Calu3 (cell line): Measurements from ENCODE around the gene DGKZ. TPM values are rescaled to one million over a fixed set of nuclear protein-coding genes. Genes with fewer than 3 reads are reported as not detected.

Experiments
- BruUV-seq: library from RNA; stranded (reverse); fragments of 400-500 nt; replicated peaks from 2 replicates; lab custom pipeline; 2021; lab: Mats Ljungman, UMichigan
- CTCF ChIA-PET: fragments of 300-600 bp; sonication (Branson Sonifier 250); formaldehyde crosslinking; loops from one replicate; lab custom pipeline; 2022; ENCODE audit warnings: antibody characterized with exemption; lab: Charles Lee
- DNase-seq: peaks from one replicate; pipeline ENCODE4 v3.0.0; 2022
- H3K27ac Mint-ChIP-seq: one replicate; pipeline ENCODE4 v1.8.0; 2022; ENCODE audit warnings: mixed read lengths; ENCODE audit not compliant: unreplicated experiment
- H3K27me3 Mint-ChIP-seq: one replicate; pipeline ENCODE4 v1.8.0; 2022; ENCODE audit warnings: mixed read lengths; ENCODE audit not compliant: unreplicated experiment
- H3K36me3 Mint-ChIP-seq: one replicate; pipeline ENCODE4 v1.8.0; 2022; ENCODE audit warnings: mild to moderate bottlenecking, moderate library complexity, mixed read lengths; ENCODE audit not compliant: insufficient read depth, unreplicated experiment
- H3K4me1 Mint-ChIP-seq: one replicate; pipeline ENCODE4 v1.8.0; 2022; ENCODE audit warnings: mild to moderate bottlenecking, low read depth, mixed read lengths; ENCODE audit not compliant: unreplicated experiment
- H3K4me3 Mint-ChIP-seq: one replicate; pipeline ENCODE4 v1.8.0; 2022; ENCODE audit warnings: mild to moderate bottlenecking, low read depth, moderate library complexity, mixed read lengths; ENCODE audit not compliant: unreplicated experiment
- H3K9me3 Mint-ChIP-seq: one replicate; pipeline ENCODE4 v1.8.0; 2022; ENCODE audit warnings: low read depth, mixed read lengths; ENCODE audit not compliant: unreplicated experiment
- intact Hi-C: fragments of 100-400 bp; cut with micrococcal nuclease; formaldehyde crosslinking; loops from one replicate; pipeline ENCODE4 v1.10.0; 2022; ENCODE audit not compliant: unreplicated experiment
- total RNA-seq: library from RNA; stranded (reverse); gene quantifications from 2 replicates; pipeline ENCODE4 v1.2.3, GENCODE V29; 2022
- TF ChIP-seq, protein P1 (sequence below): fragments of 200-600 bp; IDR thresholded peaks from one replicate; pipeline ENCODE4 v1.8.0; 2022; ENCODE audit warnings: antibody characterized with exemption; ENCODE audit not compliant: unreplicated experiment

The DGKZ gene
- total RNA-seq, 1 experiment from 2014 or later, result 38.0 TPM

- peaks cover 5% of the 10 kb centered on the region for H3K36me3 Mint-ChIP-seq
Observed at GRCh38 chr11:46407635-46408034, 60.4 kb downstream of the DGKZ start.

DNA sequence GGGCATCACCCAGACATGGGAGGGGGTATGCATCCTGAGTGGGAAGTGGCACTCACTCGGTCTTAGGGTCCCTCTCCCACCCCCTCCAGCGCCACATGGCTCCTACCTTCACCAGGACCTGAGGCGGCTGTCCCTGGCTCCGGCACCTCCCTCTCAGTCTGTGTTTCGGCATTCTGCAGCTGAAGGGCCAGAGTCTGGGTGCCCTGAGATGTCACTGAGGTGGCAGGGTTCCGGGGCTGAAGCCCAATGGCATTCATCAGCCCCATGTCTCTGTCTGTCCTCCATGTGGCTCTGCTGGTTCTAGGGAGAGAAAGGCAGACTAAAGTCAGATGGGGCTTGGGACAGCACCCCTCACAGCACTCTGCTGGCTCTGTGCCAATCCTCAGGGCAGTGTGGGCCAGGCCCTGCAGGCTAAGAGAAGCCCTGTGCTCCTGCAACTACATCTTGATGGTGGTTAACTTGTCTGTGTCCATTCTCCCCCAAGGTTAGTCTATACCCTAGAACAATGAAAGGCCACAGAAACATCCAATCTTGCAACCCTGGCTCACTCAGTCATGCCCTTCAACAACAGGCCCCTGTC lies 61.2 kb downstream of the DGKZ start:
- H3K4me1 Mint-ChIP-seq, result no peaks in the 10 kb centered on the region
- CTCF ChIA-PET, result no interaction called here
- no TSS peak for BruUV-seq
- DNase-seq, result no peak
- H3K9me3 Mint-ChIP-seq, result no peaks in the 10 kb centered on the region
- H3K27ac Mint-ChIP-seq, result no peak overlapping the region
- TF ChIP-seq, protein P1, sequence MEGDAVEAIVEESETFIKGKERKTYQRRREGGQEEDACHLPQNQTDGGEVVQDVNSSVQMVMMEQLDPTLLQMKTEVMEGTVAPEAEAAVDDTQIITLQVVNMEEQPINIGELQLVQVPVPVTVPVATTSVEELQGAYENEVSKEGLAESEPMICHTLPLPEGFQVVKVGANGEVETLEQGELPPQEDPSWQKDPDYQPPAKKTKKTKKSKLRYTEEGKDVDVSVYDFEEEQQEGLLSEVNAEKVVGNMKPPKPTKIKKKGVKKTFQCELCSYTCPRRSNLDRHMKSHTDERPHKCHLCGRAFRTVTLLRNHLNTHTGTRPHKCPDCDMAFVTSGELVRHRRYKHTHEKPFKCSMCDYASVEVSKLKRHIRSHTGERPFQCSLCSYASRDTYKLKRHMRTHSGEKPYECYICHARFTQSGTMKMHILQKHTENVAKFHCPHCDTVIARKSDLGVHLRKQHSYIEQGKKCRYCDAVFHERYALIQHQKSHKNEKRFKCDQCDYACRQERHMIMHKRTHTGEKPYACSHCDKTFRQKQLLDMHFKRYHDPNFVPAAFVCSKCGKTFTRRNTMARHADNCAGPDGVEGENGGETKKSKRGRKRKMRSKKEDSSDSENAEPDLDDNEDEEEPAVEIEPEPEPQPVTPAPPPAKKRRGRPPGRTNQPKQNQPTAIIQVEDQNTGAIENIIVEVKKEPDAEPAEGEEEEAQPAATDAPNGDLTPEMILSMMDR, result no peak
- intact Hi-C loops, result no loop called here
- H3K36me3 Mint-ChIP-seq, result peaks cover 5% of the 10 kb centered on the region
- no peak overlapping the region for H3K4me3 Mint-ChIP-seq
- no peaks in the 10 kb centered on the region for H3K27me3 Mint-ChIP-seq

More at GRCh38 chr11:46407635-46408034, 60.4 kb downstream of the DGKZ start:
- no peaks in the 10 kb centered on the region for H3K4me1 Mint-ChIP-seq
- no peak overlapping the region for H3K27ac Mint-ChIP-seq
- BruUV-seq, result no TSS peak
- H3K27me3 Mint-ChIP-seq, result no peaks in the 10 kb centered on the region
- CTCF ChIA-PET, result interaction anchor here (0.6 kb wide), 1 partner anchor 17 kb away, joined by 3 read pairs; no protein-coding TSS in a partner anchor
- no peak overlapping the region for H3K4me3 Mint-ChIP-seq
- H3K9me3 Mint-ChIP-seq, result no peaks in the 10 kb centered on the region
- TF ChIP-seq, protein P1, result no peak
- DNase-seq, result no peak
- intact Hi-C loops, result no loop called here

- CTCF ChIA-PET, result interaction anchor here (0.7 kb wide), 1 partner anchor 1311 kb away, joined by 3 read pairs; no protein-coding TSS in a partner anchor
- no peak overlapping the region for H3K4me3 Mint-ChIP-seq
- intact Hi-C loops, result no loop called here
Observed at GRCh38 chr11:46410021-46410420, 62.8 kb downstream of the DGKZ start.

GRCh38 chr11:46413760-46414465 lies 66.7 kb downstream of the DGKZ start:
- Mint-ChIP-seq H3K27ac (no peak overlapping the region), H3K4me1 (no peaks in the 10 kb centered on the region), H3K36me3 (peaks cover 11% of the 10 kb centered on the region), H3K9me3 (no peaks in the 10 kb centered on the region), H3K27me3 (no peaks in the 10 kb centered on the region), H3K4me3 (no peak overlapping the region)
- TF ChIP-seq, protein P1, result no peak
- CTCF ChIA-PET, result no interaction called here
- no peak for DNase-seq
- no TSS peak for BruUV-seq
- intact Hi-C loops, result no loop called here

More at GRCh38 chr11:46410021-46410420, 62.8 kb downstream of the DGKZ start:
- Mint-ChIP-seq H3K4me1 (no peaks in the 10 kb centered on the region), H3K9me3 (no peaks in the 10 kb centered on the region), H3K27ac (no peak overlapping the region), H3K36me3 (peaks cover 7% of the 10 kb centered on the region), H3K27me3 (no peaks in the 10 kb centered on the region)
- TF ChIP-seq, protein P1, result no peak
- DNase-seq, result no peak
- BruUV-seq, result no TSS peak
